Dedifferentiated amniotic fluid mesenchymal stem cell (primary cell): ENCODE results near the gene DCAF11.

Experiments
- DNase-seq: peaks from one replicate; pipeline ENCODE4 v3.0.0-alpha.2; 2016; ENCODE audit errors: extremely low spot score

Gene DCAF11

DNA sequence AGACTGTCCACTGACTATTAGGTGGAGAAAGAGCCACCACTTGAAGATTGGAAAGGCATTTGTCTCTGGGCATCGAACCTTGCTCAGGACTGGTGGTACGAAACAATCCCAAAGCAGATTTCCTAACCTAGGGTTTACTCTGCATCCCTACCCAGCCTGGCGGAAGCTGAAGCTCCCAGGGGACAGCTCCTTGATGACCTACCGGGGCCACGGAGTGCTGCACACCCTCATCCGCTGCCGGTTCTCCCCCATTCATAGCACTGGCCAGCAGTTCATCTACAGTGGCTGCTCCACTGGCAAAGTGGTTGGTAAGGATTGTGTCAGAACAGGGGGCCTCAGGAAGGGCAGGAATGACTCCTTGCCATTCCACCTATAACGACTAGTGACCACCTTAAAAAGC is 6.6 kb downstream of the DCAF11 start:
- DNase-seq, result no peak

DNA sequence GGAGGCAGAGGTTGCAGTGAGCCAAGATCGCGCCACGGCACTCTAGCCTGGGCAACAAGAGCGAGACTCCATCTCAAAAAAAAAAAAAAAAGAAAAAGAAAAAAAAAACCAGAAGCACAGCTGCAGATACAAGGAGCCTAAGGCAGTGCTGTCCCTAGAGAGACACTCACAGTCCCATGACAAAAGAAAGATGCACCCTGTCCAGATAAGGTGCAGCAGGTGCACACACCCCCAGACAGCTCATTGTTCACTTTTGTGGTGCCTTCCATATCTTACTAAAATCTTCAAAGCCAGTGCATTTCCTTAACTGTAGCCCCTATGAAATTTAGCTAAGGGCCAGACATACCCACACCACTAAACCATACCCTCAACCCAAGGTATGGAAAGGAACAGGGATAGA is 7.8 kb downstream of the DCAF11 start:
- DNase-seq, result no peak

DNA sequence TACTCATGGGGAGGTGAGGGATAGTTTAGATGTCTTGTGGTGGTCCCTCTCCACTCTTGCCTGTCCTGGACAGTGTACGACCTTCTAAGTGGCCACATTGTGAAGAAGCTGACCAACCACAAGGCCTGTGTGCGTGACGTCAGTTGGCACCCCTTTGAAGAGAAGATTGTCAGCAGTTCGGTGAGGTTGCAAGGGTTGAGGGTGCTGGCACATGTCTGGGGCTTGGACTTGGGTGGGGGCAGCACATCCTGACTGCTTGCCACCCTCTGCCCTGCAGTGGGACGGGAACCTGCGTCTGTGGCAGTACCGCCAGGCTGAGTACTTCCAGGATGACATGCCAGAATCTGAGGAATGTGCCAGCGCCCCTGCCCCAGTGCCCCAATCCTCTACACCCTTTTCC is 8.3 kb downstream of the DCAF11 start:
- DNase-seq, result no peak

DNA sequence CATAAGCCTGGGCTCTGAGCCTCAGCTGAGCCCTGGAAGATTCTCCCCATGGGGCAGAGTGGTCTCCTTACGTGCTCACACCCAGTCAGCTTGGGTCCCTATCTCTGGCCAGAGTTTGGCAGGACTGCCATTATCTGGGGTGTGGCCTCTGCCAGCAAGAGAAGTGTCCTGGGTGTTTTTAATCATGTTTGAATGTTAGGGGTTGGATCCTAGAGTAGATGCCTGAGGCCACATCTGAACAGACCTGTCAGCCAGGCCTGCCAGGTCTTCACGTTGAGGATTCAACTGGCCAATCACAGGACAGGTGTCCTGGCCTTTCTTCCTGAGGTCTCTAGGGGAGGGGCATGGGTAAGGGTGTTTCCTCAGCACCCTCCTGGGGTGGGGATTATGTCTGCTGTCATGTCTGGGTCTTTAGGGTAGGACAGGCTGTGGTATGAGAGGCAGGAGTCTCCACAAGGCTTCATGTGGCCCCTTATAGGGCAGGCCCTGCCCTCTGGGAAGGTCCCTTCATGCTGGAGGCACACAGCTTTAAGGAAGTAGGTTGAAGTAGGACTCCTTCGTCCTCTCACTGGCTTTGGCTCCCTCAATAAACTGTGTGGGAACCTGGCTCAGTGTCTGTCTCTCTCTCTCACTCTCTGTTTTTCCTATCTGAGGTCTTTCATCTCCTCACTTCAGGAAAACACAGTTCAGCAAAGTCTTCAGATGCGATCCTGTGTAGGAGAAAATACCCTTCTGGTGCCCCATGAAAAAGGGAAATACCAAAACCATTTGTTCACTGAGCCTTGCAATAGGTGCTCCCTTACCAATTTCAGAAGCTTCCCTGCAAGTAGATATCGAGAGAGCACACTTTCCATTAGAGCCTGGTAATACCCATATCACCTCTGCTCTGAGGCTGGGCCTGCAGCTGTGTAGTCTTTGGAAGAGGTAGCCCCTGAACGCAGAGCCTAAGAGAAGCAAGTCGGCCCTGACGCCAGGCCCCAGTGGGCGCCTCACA is 9.1 kb downstream of the DCAF11 start:
- DNase-seq, result no peak

DNA sequence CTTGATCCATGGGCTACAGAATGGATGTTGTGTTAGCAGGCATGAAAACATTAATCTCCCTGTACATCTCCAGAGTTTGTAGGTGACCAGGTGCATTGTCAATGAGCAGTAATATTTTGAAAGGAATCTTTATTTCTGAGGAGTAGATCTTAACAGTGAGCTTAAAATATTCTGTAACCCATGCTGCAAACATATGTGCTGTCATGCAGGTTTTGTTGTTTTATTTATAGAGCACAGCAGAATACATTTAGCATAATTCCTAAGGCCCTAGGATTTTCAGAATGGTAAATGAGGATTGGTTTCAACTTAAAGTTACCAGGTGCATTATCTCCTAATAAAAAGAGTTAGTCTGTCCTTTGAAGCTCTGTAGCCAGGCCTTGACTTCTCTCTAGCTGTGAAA is 12.4 kb downstream of the DCAF11 start:
- no peak for DNase-seq

DNA sequence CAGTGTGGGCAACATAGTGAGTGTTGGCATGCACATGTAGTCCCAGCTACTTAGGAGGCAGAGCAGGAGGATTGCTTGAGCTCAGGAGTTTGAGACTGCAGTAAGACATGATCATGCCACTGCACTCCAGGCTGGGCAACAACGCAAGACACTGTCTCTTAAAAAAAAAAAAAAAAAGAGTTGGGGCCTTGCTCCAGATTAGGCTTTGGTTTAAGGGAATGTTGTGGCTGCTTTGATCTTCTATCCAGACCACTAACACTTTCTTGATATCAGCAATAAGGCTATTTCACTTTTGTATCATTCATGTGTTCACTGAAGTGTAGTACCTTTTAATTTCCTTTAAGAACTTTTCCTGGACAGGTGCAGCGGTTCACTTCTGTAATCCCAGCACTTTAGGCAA is 13.1 kb downstream of the DCAF11 start:
- DNase-seq, result no peak

DNA sequence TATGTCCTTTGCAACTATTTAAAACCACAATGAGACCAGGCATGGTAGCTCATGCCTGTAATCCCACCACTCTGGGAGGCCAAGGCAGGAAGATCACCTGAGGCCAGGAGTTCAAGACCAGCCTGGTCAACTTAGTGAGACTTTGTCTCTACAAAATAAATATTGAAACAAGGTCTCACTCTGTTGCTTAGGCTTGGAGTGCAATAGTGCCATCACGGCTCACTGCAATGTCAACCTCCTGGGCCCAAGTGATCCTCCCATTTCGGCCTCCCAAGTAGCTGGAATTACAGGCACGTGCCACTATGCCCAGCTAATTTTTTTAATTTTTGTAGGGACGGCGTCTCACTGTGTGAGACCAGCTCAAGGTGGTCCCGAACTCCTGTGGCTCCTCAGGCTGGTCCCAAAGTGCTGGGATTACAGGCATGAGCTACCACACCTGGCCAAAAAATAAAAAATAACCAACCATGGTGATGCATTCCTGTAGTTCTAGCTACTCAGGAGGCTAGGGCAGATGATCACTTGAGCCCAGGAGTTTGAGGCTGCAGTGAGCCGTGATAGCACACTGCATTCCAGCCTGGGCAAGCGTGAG is 14.9 kb downstream of the DCAF11 start:
- DNase-seq, result no peak

DNA sequence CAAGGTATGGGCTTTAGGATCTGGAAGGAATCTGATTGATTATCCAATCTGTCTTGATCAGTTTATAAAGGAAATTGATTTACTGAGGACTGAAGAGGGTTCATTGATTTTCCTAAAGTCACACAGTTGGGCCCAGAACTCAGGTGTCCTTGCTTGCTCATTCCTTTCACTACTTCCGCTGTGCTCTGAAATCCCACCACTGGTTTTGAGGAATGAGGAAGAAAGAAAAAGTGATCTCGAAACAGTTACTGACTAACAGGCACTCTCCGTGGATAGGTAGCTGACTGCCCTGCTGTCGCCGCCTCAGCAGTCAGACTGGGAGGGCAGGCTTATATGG is 15.8 kb downstream of the DCAF11 start, which contains the start of gene FITM1:
Gene FITM1, plus strand, starts transcription at position 280 of the 337 bp plus-strand sequence. CDS start 905 bp downstream, outside the sequence.
- no peak for DNase-seq

DNA sequence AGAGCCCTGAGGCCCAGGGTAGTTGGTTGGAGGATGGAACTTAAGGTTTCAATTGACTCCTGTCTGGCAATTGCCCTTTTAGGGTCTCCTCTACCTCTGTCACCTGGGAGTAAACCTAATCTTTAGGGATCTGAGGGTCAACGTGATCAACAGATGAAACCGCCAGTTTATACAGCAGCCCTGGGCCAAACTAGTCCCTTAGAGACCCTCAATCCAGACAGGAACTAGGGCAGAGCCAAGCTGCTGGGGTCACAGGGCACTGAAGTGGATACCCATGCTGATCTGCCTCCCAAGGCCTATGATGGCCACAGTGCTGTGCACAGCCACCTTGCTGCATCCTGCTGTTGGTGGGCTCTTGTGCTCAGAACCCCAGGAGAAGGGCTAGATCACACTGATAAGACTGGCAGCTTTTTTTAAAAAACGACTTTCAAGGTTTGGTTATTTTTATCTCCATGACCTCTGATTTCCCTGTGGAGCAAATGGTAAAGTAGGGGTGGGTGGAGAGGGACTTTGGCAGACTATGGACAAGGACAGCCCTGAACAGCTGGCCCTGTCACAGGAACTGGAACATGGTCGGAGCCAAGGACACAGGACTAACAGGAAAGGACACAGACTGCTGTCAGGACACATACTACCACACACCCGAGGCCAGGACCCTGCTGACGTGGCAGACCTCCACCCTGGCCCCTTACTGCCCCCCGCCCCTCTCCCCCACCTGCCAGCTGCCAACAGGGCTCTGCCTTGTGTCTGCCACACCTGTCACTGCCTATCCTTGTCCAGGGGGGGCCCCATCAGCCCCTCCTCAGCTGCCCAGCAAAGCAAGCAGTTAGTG is 16.4 kb downstream of the DCAF11 start:
- DNase-seq, result no peak

DNA sequence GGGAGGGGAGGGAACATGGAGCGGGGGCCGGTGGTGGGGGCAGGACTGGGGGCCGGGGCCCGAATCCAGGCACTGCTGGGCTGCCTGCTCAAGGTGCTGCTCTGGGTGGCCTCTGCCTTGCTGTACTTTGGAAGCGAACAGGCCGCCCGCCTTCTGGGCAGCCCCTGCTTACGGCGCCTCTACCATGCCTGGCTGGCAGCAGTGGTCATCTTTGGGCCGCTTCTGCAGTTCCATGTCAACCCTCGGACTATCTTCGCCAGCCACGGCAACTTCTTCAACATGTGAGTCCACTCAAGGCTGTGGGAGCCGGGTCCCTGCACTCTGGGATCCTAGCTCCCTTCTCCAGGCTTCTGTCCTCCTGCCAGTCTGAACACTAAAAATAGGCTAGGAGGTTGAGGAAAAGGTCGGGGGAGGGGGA is 17.0 kb downstream of the DCAF11 start:
- no peak for DNase-seq

DNA sequence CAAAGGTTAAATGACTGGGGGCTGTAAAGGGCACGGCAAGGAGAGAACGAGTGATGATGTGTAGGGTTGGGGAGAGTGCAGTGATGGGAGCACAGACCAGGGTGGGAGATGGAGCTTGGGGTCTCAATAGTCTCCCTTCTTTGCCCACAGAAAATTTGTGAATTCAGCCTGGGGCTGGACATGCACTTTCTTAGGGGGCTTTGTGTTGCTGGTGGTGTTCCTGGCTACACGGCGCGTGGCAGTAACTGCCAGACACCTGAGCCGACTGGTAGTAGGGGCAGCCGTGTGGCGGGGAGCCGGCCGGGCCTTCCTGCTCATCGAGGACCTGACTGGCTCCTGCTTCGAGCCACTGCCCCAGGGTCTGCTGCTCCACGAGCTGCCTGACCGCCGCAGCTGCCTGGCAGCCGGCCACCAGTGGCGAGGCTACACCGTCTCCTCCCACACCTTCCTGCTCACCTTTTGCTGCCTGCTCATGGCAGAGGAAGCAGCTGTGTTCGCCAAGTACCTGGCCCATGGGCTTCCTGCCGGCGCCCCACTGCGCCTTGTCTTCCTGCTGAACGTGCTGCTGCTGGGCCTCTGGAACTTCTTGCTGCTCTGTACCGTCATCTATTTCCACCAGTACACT is 17.6 kb downstream of the DCAF11 start:
- no peak for DNase-seq

DNA sequence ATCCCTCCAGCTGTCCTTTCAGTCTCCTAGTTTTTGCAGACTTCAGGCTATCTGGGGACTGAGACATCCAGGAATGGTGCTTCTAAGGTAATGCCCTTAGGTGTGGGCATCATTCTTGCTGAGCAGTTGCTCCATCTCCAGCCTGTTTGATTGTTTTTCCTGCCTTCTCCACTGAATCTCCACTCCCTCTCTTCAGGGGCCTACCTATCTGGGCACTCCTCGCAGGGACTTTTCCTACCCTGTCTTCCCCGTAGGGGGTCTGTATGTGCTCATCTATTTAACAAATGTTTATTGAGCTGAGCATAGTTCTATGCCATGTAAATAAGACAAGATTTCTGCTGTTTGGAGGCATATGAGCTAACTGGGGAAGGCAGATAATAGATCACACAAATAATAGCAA is 18.4 kb downstream of the DCAF11 start:
- no peak for DNase-seq

DNA sequence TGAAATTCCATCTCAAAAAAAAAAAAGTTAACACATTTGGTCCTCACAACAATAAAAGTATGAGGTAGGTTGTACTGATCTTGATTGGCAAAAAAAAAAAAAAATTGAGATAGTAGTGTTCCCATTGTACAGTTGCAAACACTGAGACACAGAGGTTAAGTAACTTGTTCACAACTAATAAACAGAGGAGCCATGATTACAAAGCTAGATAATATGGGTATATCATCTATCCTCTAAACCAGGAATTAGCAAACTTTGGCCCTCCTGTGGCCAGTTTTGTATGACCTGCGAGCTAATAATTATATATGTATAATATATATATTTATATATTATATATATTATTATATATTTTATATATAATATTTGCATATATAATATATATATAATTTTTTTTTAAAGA is 19.2 kb downstream of the DCAF11 start:
- no peak for DNase-seq

DNA sequence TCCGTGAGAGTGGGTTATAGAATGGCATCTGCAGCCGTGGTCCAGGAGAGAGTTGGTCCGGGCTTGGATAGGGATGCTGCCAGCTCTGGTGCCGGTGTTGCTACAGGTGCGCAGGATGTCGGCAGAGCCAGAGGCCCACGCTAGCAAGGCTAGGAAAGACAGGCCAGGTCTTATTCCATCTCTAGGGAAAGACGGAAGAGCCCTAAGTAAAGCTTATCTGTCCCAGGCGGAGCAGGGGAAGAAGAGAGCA is 20.9 kb downstream of the DCAF11 start:
- DNase-seq, result no peak

DNA sequence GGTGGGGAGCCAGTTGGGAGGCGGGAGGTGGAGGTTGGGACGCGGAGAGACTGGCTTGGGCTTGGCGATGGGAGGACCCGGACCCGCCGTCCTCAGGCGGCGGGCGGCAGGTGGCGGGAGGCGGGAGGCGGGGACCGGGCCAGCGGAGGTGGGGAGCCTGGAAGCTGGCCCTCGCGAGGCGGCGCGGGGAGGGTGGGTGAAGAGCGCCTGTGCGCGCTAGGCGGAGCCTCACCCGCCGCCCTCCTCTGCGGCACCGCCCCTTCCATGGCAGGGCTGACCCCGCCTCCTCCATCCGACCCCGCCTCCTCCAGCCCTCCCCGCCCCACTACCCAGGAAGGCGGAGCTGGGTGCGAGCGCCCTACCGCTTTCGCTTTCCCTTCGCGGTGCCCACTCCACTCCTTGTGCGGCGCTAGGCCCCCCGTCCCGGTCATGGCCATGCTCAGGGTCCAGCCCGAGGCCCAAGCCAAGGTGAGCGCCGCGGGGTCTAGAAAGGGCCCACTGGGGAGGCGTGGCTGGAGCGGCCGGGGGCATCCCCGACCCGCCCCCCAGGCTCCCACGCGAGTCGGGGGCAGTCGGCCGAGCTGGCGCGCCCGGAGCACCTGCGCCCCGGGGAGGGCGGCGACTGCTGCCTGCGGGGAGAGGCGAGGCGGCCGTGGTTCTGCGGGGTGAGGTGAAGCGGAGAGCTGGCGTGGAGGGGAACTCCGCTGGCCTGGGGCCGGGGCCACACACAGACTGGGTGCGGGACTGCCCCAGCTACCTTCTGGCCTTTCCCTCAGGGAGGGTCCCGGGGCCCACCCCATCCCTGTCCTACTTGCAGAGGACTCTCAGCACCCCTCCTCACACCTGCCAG is 21.5 kb downstream of the DCAF11 start, which contains the start of gene PSME1:
Gene PSME1, plus strand, starts transcription at position 361 of the 850 bp plus-strand sequence. Its CDS starts 69 bp downstream, at position 430.
- DNase-seq, result peak; percentile 82

DNA sequence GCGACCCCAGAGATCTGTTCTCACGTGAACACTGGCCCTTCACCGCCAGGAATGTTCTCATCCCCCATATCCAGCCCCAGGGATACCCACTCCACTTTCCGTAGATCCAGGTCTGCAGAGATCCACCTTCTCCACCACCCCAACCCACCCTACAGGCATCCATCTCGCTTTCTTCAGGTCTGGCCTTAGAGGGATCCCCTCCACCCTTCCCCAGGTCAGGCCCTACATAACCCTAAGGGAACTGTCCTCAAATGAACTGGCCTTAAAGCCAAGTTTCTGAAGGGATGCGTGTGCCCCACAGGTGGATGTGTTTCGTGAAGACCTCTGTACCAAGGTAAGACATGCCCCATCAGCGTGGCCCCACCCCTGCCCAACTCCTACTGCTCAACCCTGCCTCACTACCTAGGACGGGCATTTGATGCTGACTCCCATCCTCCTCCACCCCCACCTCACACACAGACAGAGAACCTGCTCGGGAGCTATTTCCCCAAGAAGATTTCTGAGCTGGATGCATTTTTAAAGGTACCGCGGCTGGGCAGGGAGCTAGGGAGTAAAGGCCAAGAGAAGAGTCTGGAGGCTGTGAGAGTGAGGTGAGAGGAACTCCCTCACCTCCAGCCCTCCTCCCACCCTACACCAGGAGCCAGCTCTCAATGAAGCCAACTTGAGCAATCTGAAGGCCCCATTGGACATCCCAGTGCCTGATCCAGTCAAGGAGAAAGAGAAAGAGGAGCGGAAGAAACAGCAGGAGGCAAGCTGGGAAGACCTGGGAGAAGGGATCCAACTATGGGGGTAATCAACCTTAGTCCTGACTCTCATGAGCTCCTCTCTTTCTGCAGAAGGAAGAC is 22.3 kb downstream of the DCAF11 start:
- DNase-seq, result no peak

DNA sequence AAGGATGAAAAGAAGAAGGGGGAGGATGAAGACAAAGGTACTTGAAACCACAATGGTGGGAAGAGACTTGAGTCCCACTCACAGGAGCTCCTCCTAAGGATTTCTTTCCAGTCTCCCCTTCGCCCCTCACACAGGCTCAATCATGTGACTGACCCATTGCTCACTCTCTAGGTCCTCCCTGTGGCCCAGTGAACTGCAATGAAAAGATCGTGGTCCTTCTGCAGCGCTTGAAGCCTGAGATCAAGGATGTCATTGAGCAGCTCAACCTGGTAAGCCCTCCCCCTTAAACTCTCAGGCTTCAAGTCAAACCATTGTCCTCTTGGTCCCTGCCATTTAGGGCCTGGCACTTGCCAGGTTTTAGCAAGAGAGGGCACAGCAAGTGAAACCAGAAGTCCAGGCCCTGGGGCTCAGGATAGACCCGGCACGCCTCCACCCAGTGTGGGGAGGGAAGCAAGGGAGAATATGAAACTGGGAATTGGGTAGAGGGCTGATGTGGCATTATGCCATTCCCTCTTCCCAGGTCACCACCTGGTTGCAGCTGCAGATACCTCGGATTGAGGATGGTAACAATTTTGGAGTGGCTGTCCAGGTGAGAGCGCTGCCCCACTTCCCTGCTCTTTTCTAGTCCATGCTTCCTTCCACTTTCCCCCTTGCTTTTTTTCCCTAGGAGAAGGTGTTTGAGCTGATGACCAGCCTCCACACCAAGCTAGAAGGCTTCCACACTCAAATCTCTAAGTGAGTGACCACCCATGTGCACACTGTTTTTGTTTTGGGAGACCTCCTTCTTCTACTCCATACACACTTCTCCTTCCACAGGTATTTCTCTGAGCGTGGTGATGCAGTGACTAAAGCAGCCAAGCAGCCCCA is 23.2 kb downstream of the DCAF11 start:
- no peak for DNase-seq

DNA sequence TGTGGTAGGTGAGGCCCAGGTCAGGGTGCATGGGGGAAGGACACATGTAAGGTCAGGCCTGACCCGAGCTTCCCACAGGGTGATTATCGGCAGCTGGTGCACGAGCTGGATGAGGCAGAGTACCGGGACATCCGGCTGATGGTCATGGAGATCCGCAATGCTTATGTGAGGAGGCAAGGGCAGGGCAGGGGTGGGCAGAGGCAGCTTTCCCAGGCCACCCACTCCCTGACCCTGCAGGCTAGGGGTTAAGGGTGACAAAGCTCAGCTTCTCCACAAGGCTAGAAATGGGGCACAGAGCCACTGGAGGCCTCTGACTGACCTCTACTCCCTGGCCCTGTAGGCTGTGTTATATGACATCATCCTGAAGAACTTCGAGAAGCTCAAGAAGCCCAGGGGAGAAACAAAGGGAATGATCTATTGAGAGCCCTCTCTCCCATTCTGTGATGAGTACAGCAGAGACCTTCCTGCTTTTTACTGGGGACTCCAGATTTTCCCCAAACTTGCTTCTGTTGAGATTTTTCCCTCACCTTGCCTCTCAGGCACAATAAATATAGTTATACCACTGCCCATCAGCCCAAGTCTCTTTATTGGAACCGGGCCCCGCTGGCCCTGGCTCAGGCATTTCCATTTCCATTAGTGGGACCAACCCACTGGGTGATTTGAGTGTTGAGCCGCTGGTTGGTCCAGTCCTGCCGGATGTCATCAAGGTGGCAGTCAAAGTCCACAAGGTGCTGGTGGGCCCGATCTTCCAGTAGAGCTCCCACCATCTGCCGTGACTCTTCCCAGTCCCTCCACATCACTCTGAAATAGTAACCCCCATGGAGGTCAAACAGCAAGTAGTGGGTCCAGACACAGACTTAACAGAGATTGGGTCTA is 24.1 kb downstream of the DCAF11 start:
- DNase-seq, result no peak
